ENCODE data around the gene CC2D2B. TPM values are rescaled to one million over a fixed set of nuclear protein-coding genes. Genes with fewer than 3 reads are reported as not detected.
"Not testable (repeated sequence)": the region's sequence is repeated elsewhere in the genome, so short reads cannot be mapped to it uniquely, and the experiment has no call there.

Gene CC2D2B
- total RNA-seq, 1 donor from 2014 or later: 3.1 TPM

DNA sequence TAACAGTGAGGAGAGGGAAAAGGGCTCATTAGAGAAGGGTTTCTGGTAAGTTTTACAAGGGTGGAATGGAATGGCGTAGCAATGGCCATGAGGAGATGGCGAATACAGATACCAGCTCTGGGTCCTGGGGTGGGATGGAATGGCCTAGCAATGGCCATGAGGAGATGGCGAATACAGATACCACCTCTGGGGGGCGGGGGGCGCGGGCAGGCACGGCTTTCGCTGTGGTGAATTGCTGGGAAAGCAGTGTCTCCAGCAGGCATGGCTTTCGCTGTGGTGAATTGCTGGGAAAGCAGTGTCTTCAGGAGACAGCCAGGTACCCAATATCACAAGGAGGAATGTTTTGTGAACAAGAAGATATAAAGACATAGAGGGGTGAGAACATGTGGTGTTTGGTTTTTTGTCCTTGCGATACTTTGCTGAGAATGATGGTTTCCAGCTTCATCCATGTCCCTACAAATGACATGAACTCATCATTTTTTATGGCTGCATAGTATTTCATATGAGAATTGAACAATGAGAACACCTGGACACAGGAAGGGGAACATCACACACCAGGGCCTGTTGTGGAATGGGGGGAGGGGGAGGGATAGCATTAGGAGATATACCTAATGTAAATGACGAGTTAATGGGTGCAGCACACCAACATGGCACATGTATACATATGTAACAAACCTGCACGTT, 1.7 kb upstream of the CC2D2B start:
- intact Hi-C loops (cut with DNase I); DNase-seq (ENCODE audit: low spot score); ATAC-seq: not testable (repeated sequence)

DNA sequence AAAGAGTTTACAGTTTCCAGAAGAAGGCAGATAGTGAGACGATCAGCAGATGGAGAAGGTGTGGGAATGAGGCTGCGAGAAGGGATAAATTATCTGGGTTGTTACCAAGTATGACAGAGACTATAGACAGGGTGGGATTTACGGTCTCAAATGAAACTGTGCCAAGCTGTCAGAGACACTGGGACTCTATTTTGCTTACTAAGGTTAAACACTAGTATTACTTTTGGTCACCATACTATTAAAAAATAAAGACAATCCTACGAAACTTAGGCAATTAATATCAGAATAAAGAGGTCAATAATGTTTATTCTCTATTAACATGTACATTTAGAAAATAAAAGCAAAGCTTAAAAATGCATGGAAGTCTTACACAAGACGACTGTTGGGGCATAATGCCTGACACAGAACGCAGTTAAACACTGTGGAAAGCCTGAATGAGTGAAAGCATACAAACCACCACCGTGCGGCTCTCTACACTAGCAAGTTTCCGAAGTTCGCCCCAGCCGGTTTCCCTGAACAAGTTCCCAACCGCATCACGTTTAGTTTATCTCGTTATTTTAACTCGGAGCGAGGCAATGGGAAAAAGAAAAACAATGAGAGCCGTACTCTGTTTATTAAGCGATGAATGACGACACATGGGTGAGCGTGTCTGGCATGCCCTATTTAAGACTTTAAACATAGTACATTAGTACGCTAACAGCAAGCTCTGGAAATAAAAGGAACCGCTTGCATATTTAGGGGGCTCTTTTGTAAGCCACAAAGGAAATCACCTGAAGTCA, 909 bp upstream of the CC2D2B start:
- DNase-seq (ENCODE audit: low spot score): peak; percentile 63
- ATAC-seq: peak; percentile 68
- intact Hi-C loops (cut with DNase I): no loop called here

DNA sequence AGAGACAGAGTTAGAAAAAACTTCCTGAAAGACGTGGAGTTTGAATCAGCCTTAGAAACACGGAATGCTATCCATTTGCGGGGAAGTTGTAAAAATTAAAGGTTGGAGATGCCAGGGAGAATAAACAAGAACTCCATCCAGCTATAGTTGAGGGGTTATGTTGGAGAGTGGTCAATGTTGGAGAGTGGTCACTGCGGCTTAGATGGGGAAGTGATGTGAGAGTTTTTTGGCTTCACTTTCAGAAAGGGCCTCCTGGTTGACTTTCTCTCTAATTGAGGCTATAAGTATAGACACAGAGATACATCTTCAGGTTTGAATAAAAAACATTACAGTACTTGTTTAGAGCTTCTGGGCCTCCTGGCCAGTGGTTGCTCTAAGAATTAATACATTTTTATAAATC, 675 bp downstream of the CC2D2B start:
- ATAC-seq (no peak), DNase-seq (ENCODE audit: low spot score) (no peak)
- intact Hi-C loops (cut with DNase I): no loop called here

DNA sequence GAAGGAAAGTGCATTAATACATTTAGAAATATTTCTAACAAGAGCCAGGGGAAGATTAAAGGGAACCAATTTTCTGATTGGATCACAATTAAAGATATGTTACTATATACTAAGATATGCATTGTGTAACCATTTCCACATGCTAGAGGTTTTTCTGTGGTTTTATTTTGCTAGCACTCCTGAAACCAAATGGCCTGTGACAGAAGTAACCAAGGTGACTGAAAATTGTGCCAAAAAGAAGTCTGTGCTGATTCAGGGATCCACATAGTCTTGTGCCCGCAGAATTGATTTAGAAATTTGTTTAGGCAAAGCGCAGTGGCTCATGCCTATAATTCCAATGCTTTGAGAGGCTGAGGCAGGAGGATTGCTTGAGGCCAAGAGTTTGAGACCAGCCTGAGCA, 1.8 kb downstream of the CC2D2B start:
- DNase-seq (ENCODE audit: low spot score) (no peak), ATAC-seq (no peak)
- intact Hi-C loops (cut with DNase I): no loop called here

DNA sequence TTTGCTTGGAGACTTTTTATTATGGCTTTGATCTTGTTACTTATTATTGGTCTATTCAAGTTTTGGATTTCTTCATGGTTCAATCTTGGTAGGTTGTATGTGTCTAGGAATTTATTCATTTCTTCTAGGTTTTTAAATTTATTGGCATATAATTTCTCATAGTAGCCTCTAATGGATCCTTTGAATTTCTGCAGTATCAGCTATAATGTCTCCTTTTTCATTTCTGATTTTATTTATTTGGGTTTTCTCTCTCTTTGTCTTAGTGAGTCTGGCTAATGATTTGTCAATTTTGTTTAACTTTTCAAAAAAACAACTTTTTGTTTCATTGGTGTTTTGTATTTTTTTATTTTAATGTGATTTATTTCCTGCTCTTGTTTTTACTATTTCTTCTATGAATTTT, 8.3 kb downstream of the CC2D2B start:
- DNase-seq (ENCODE audit: low spot score); intact Hi-C loops (cut with DNase I); ATAC-seq: not testable (repeated sequence)

DNA sequence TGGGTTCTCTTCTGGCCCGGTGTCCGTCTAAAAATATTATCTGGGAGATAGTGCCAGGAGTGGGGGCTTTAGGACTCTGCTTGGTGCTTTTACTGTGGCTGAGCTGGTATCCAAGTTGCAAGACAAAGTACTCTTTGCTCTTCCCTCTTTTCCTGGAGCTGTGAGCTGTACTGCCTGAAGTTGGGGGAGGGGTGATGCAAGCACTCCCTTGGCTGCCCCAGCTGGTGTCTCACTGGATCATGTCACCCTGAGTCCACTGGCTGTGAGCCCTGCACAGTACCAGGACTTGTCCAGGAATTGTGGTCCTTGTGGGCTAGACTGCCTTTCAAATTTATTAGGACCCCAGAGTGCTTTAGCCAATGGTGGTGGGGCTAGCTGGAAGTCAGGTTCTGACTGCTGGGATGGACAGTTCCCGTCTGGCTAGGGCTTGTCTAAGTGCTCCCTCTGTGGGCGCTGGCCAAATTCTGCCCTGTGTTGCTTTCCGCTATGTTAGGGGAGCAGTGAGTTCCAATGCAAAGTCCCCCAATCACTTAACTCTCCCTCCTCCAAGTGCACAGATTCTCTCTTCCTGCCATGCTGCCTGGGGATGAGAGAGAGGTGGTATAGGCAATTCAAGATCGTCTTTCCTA, 13.1 kb downstream of the CC2D2B start:
- ATAC-seq (no peak), DNase-seq (ENCODE audit: low spot score) (no peak)
- intact Hi-C loops (cut with DNase I): no loop called here

DNA sequence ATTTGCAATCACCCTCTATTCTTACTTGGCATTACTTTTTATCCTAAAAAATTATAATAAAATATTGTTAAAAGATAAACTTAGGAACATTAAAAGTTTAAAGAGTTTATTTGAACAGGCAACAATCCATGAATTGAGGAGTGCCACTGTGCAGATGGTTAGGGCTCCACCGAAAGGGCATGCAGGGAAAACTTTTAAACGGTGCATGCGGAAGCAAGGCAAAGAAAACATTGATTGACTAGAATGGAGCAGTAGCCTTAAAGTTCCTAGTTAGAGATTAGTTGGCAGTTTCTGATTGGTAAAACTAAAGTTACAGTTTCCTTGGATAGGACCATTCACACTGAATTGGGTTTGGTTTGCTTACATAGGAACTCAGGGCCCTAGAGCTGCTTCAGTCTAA, 17.3 kb downstream of the CC2D2B start:
- intact Hi-C loops (cut with DNase I): no loop called here
- ATAC-seq (no peak), DNase-seq (ENCODE audit: low spot score) (no peak)

DNA sequence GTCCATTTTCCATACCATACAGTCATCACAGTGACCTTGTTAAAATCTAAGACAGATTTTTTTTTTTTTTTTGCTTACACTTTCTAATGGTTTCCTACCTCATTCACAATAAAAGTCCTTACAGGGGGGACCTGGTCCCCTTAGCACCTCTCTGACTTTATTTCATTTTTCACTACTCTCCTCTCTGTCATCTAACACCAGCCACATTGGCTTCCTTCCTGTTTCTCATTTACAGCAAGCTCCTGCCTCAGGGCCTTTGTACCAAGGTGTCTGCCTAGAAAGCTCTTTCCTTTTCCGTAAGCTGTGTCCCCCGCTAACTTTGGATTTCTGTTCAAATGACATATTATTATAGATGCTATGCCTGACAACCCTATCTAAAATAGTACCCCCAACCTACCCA, 27.7 kb downstream of the CC2D2B start:
- intact Hi-C loops (cut with DNase I): no loop called here
- DNase-seq (ENCODE audit: low spot score) (no peak), ATAC-seq (no peak)

DNA sequence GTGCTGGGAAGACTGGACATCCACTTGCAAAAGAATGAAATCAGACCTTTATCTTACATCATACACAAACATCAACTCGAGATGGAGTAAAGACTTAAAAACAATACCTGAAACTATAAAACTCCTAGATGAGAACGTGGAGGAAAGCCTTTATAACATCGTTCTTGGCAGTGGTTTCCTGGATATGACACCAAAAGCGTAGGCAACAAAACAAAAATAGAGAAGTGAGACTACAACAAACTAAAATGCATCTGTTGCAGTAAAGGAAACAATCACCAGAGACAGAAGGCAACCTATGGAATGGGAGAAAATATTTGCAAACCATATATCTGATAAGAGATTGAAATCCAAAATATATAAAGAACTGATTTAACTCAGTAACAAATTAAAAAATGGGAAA, 33.3 kb downstream of the CC2D2B start:
- DNase-seq (ENCODE audit: low spot score) (no peak), ATAC-seq (no peak)
- intact Hi-C loops (cut with DNase I): no loop called here

DNA sequence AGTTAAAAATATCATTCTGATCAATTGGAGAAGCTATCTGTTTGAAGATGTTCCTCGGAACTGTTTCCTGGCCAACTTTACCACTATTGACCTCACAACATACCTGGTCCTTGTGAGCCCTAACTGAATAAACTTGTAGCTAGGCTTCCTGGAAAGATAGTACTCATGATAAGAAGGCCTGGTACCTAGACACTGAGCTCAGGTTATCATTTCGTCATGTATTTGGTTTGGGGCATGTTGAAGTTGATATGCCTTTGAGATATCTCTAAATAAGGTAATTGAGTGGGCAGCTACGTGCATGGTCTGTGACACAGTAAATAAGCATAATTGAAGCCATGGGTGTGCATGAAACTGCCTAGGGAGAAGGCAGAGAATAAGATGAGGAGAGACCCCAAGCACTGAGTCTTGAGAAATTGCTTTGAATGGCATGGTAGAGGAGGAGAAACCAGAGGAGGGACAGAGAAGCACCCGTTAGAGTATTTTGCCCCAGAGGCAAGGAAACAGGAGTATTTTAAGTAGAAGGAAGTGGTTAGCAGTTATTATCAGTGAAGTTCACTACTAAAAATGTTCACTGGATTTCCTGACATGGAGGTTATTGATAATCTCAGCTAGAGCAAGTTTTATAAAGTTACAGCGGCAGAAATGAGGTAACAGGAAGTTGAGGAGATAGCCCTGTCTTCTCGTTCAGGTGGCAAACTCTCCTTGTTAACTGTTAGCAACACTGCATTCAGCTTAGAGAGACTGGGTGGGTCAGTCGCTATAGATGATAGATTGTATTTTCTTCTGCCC, 55.6 kb downstream of the CC2D2B start:
- no peak for DNase-seq (ENCODE audit: low spot score)
- no peak for ATAC-seq
- intact Hi-C loops (cut with DNase I): no loop called here

DNA sequence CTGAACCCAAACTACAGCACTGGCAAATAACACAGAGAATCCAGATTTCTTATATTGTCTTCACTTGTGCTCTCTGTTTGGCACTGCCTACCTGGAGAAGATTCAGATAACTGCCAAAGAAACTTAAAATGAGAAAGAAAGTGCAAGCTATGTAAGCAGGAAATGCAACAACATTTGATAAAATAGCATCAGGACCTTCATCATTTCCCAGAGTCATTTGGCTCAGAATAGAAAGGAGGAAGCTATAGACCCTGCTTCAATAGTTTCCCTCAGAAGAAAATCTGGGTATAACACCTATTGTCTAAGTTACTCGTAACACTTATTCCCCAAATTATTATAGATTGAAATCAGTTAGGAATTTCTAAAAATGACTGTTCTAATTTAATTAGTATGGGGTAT, 56.2 kb downstream of the CC2D2B start:
- no peak for ATAC-seq
- DNase-seq (ENCODE audit: low spot score): no peak
- intact Hi-C loops (cut with DNase I): no loop called here

DNA sequence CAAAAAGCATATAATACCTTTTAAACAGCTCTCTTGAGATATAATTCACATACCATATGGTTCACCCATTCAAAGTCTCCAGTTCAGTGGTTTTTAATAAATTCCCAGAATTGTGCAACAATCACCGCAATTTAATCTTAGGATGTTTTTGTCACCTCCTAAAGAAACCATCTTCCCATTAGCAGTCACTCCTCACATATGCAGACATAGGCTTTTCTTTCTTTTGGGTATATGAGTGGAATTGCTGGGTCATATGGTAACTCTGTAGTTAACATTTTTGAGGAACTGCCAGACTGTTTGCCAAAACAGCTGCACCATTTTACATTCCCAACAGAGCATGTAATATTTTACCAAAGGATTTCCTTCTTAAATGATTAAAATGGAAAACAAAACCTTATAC, 57.0 kb downstream of the CC2D2B start:
- DNase-seq (ENCODE audit: low spot score) (no peak), ATAC-seq (no peak)
- intact Hi-C loops (cut with DNase I): no loop called here

DNA sequence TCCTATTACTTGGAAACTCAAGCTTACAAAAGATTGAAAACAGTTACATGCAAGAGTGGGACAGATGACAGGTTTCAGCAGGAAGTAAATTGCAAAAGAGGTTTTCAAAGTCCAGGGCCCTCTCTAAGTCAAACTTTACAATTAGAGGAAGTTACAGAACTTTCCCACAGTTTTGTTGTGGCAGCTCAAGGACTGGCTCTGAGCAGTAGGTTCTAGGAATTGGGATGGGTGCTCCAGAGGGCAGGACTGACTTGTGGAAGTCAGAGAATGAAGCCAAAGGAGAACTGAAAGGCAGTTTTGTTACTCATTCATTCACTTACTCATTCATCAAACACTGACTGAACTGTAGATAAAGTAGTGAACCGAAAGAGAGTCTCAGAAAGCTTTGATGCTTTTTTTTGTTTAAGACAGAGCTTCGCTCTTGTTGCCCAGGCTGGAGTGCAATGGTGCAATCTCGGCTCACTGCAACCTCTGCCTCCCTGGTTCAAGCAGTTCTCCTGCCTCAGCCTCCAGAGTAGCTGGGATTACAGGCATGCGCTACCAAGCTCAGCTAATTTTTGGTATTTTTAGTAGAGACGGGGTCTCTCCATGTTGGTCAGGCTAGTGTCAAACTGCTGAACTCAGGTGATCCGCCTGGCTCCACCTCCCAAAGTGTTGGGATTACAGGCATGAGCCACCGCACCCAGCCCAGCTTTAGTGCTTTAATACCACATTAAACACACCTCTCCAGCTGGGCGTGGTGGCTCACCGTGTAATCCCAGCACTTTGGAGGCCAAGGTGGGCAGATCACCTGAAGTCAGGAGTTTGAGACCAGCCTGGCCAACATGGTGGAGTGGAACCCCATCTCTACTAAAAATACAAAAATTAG, 68.8 kb downstream of the CC2D2B start:
- ATAC-seq (no peak), DNase-seq (ENCODE audit: low spot score) (no peak)
- intact Hi-C loops (cut with DNase I): no loop called here

DNA sequence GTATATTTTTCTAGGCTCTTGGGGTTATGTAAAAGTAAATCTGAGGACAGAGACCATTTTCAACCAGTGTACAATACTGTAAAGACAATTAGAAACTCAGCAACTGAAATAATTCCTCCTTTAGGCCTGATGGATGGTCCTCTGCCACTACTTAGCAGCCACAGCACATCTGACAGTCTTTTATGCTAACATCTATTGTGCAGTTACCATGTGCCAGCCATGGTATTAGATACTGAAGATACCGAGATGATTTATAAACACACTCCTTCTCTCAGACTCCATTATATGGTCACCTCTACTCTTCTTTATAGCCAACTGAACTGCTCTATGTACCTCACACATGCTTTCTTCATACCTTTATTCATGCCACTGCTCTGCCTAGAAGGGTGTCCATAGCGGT, 74.4 kb downstream of the CC2D2B start:
- intact Hi-C loops (cut with DNase I): no loop called here
- DNase-seq (ENCODE audit: low spot score) (no peak), ATAC-seq (no peak)

DNA sequence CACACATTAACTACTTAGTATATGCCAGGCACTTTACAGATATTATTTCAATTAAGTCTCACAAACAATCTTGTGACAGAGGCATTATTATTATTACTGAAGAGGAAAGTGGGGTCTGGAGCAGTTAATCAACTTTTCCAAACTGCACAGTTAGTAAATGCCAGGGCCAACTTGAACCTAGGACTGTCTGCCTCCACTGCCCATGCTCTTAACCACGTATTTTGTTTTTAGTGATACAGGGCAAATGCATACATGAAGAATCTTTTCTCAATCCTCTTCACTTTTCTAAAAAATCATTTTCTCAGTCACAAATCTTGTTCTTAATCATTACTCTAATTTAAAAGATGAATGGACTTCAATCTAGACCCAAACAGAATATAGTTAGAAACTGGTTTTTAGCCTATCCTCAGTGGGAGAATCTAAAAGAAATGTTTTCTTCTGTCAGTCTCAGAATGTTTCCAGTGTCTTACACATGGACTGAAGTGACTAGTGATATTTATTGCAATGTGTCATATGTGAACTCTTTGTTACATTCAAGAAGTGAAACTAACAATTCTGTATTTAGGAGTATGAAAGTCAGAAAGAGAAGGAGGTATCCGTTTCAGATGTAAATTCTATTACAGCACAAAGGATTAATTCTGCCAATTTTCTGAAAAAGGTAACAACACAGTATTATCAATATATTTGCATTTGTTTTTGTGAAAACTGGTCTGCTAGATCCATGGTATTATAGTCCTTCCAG, 80.1 kb downstream of the CC2D2B start:
- ATAC-seq (no peak), DNase-seq (ENCODE audit: low spot score) (no peak)
- intact Hi-C loops (cut with DNase I): no loop called here

DNA sequence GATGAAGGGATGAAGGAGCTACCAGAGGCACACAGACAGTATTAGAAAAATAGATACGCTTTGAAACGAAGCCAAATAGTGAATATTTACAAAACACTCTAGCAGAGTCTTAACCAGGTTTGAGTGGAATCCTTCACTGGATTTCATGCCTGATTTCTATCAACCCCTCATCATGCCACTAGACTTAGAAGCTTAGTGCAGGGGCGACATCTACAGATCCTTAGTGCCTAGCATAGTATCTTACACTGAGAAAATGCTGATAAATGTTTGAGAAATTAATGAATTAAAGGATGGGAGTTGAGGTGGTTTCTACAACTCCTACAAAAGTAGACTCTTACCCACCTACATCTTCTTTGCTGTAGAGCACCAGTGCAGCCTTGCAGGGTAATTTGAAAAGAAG, 80.9 kb downstream of the CC2D2B start:
- no peak for DNase-seq (ENCODE audit: low spot score)
- intact Hi-C loops (cut with DNase I): no loop called here
- ATAC-seq: no peak

DNA sequence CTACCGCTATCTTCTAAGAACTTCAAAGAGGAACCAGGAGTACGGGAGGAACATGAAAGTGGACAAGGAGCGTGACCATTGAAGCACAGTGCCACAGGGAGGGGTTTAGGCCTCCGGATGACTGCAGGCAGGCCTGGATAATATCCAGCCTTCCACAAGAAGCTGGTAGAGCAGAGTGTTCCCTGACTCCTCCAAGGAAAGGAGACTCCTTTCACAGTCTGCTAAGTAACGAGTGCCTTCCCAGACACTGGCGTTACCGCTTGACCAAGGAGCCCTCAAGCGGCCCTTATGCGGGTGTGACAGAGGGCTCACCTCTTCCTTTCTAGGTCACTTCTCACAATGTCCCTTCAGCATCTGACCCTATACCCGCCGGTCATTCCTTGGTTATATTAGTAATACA, 86.6 kb downstream of the CC2D2B start:
- DNase-seq (ENCODE audit: low spot score); intact Hi-C loops (cut with DNase I); ATAC-seq: not testable (repeated sequence)

DNA sequence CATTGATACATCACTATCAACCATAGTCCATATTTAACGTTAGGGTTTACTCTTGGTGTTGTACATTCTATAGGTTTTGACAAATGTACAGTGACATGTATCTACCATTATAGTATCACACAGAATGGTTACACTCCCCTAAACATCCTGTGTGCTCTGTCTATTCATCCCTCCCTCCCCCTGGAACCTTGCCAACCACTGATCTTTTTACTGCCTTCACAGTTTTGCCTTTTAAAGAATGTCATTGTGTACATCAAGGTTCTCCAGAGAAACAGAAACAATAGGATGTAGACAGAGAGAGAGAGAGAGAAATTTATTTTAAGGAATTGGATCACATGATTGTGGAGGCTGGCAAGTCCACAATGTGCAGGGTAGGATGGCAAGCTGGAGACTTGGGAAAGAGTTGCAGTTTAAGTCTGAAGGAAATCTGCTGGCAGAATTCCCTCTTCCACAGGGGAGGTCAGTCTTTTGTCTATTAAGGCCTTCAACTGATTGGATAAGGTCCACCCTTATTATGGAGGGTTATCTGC, 90.5 kb downstream of the CC2D2B start:
- DNase-seq (ENCODE audit: low spot score): no peak
- intact Hi-C loops (cut with DNase I): no loop called here
- no peak for ATAC-seq
